ENCODE data around the gene GRHL3. TPM values are rescaled to one million over a fixed set of nuclear protein-coding genes. Genes with fewer than 3 reads are reported as not detected.

Gene GRHL3
- total RNA-seq, 1 donor: not detected

- no peak for DNase-seq (ENCODE audit: low read depth)
- no peak overlapping the region for H3K4me3 ChIP-seq (ENCODE audit: low read depth, low read length)
- TF ChIP-seq CTCF (IDR thresholded peaks at IDR 0.05; ENCODE audit: insufficient read depth, low read depth, low read length): no peak
These were observed 28.2 kb downstream of the GRHL3 start for GRCh38 chr1:24347159-24347934.

GRCh38 chr1:24348196-24348595, 29.0 kb downstream of the GRHL3 start:
- no peak for DNase-seq (ENCODE audit: low read depth)
- TF ChIP-seq CTCF (IDR thresholded peaks at IDR 0.05; ENCODE audit: insufficient read depth, low read depth, low read length): no peak
- no peak overlapping the region for H3K4me3 ChIP-seq (ENCODE audit: low read depth, low read length)

GRCh38 chr1:24349891-24350290, 30.7 kb downstream of the GRHL3 start:
- no peak for DNase-seq (ENCODE audit: low read depth)
- TF ChIP-seq CTCF (IDR thresholded peaks at IDR 0.05; ENCODE audit: insufficient read depth, low read depth, low read length): no peak
- no peak overlapping the region for H3K4me3 ChIP-seq (ENCODE audit: low read depth, low read length)

GRCh38 chr1:24351247-24351646, 32.1 kb downstream of the GRHL3 start:
- no peak for DNase-seq (ENCODE audit: low read depth)
- TF ChIP-seq CTCF (IDR thresholded peaks at IDR 0.05; ENCODE audit: insufficient read depth, low read depth, low read length): no peak
- no peak overlapping the region for H3K4me3 ChIP-seq (ENCODE audit: low read depth, low read length)

- H3K4me3 ChIP-seq (ENCODE audit: low read depth, low read length): no peak overlapping the region
- TF ChIP-seq CTCF (IDR thresholded peaks at IDR 0.05; ENCODE audit: insufficient read depth, low read depth, low read length): no peak
- DNase-seq (ENCODE audit: low read depth): peak; percentile 11
These were observed 32.9 kb downstream of the GRHL3 start for GRCh38 chr1:24351918-24352627.

GRCh38 chr1:24353292-24353891, 34.2 kb downstream of the GRHL3 start:
- H3K4me3 ChIP-seq (ENCODE audit: low read depth, low read length): no peak overlapping the region
- DNase-seq (ENCODE audit: low read depth): no peak
- no peak for TF ChIP-seq CTCF (IDR thresholded peaks at IDR 0.05; ENCODE audit: insufficient read depth, low read depth, low read length)

Data from fibroblast of villous mesenchyme (primary cell).